HG03025 (cell line): Measurements from ENCODE around the gene BNIP3.

Experiments
- ATAC-seq: cut with Tn5 transposase; IDR thresholded peaks from one replicate; pipeline ENCODE4 v1.9.1; 2021; ENCODE audit warnings: mild to moderate bottlenecking, moderate library complexity; ENCODE audit not compliant: unreplicated experiment, low FRiP score

BNIP3 gene

GRCh38 chr10:131979821-131980270 is 1.9 kb downstream of the BNIP3 start:
- no peak for ATAC-seq

- ATAC-seq = no peak
These were observed 2.4 kb downstream of the BNIP3 start for GRCh38 chr10:131979336-131979735.

GRCh38 chr10:131978851-131979250 is 2.9 kb downstream of the BNIP3 start:
- ATAC-seq = no peak

GRCh38 chr10:131978366-131978765 is 3.4 kb downstream of the BNIP3 start:
- ATAC-seq = no peak

GRCh38 chr10:131977323-131978096 is 4.2 kb downstream of the BNIP3 start:
- ATAC-seq = no peak

GRCh38 chr10:131975796-131976195 is 5.9 kb downstream of the BNIP3 start:
- ATAC-seq = no peak

- no peak for ATAC-seq
These were observed 6.7 kb downstream of the BNIP3 start for GRCh38 chr10:131975003-131975402.

GRCh38 chr10:131974034-131974817 is 7.5 kb downstream of the BNIP3 start:
- no peak for ATAC-seq

GRCh38 chr10:131973160-131973951 is 8.4 kb downstream of the BNIP3 start:
- no peak for ATAC-seq

- ATAC-seq = no peak
These were observed 9.2 kb downstream of the BNIP3 start for GRCh38 chr10:131972474-131973071.

- no peak for ATAC-seq
These were observed 10.1 kb downstream of the BNIP3 start for GRCh38 chr10:131971591-131971990.

GRCh38 chr10:131970946-131971345 is 10.8 kb downstream of the BNIP3 start:
- ATAC-seq = no peak

- ATAC-seq = no peak
These were observed 12.8 kb downstream of the BNIP3 start for GRCh38 chr10:131968949-131969348.

- ATAC-seq = no peak
These were observed 17.4 kb downstream of the BNIP3 start for GRCh38 chr10:131964298-131964697.

- ATAC-seq = no peak
These were observed 17.9 kb downstream of the BNIP3 start for GRCh38 chr10:131963811-131964210.

- ATAC-seq = no peak
These were observed 18.4 kb downstream of the BNIP3 start for GRCh38 chr10:131963350-131963749.

GRCh38 chr10:131961777-131962662 is 19.7 kb downstream of the BNIP3 start:
- no peak for ATAC-seq

GRCh38 chr10:131961047-131961776 is 20.5 kb downstream of the BNIP3 start:
- ATAC-seq = no peak

GRCh38 chr10:131960631-131961046 is 21.1 kb downstream of the BNIP3 start:
- ATAC-seq = no peak
